Measurements from ENCODE around the gene CCDC197. TPM values are rescaled to one million over a fixed set of nuclear protein-coding genes. Genes with fewer than 3 reads are reported as not detected.

CCDC197 gene
- total RNA-seq, 1 experiment from 2014 or later: not detected

DNA sequence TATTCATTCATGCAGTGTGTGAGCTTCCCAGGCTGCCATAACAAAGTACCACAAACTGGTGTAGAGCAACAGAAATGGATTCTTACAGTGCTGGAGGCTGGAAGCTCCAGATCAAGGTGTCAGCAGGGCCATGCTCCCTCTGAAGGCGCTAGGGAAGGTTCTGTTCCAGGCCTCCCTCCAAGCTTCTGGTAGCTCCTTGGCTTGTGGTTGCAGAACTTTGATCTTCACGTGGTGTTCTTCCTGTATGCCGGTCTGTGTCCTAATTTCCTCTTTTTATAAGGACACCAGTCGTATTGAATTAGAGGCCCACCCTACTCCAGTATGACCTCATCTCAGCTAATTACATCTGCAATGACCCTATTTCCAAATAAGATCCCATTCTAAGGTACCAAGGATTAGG is 32.2 kb downstream of the CCDC197 start:
- no peak for TF ChIP-seq CTCF (conservative IDR thresholded peaks at IDR 0.05)
- Histone ChIP-seq H3K27ac (ENCODE audit: insufficient read length, low read depth, low read length) (no peak overlapping the region), H3K79me1 (ENCODE audit: insufficient read depth, low read depth, low read length, poor library complexity, severe bottlenecking) (no peaks in the 10 kb centered on the region), H2AFZ (ENCODE audit: low read length) (no peak overlapping the region), H2BK120ac (ENCODE audit: low read depth, low read length, poor library complexity, severe bottlenecking) (no peak overlapping the region), H3K4ac (ENCODE audit: low read depth, low read length) (no peak overlapping the region), H4K20me1 (ENCODE audit: control insufficient read depth, insufficient read depth, insufficient read length) (no peaks in the 10 kb centered on the region), H3K23me2 (ENCODE audit: insufficient read length, low read depth, low read length, poor library complexity, severe bottlenecking) (no peaks in the 10 kb centered on the region), H4K5ac (ENCODE audit: insufficient read length, low read depth, low read length) (no peak overlapping the region), H3K18ac (ENCODE audit: insufficient read length, low read depth, low read length) (no peak overlapping the region), H3K9ac (ENCODE audit: extremely low read depth, insufficient read length, low read length) (no peak overlapping the region), H3K23ac (ENCODE audit: insufficient read length, low read depth, low read length) (no peak overlapping the region), H2BK5ac (ENCODE audit: insufficient read length, low read length) (no peak overlapping the region), H4K8ac (replicated peaks; ENCODE audit: insufficient read length, low read depth, low read length) (no peak overlapping the region), H4K91ac (ENCODE audit: insufficient read length, low read depth, low read length) (no peak overlapping the region), H2BK12ac (ENCODE audit: insufficient read length, low read depth, low read length) (no peak overlapping the region), H3K27me3 (ENCODE audit: insufficient read depth, low read length) (no peaks in the 10 kb centered on the region), H2AK5ac (ENCODE audit: insufficient read length, low read length) (no peak overlapping the region), H3K79me2 (ENCODE audit: insufficient read depth, low read length) (no peaks in the 10 kb centered on the region), H3K4me1 (ENCODE audit: insufficient read depth, low read length) (no peaks in the 10 kb centered on the region), H3T11ph (ENCODE audit: low read length) (no peak overlapping the region), H3K14ac (ENCODE audit: insufficient read depth, low read length) (no peak overlapping the region), H2BK20ac (ENCODE audit: low read depth, low read length, poor library complexity, severe bottlenecking) (no peak overlapping the region), H3K4me2 (ENCODE audit: insufficient read depth, insufficient read length, low read length) (no peak overlapping the region), H3K9me3 (ENCODE audit: control insufficient read depth, low read depth, low read length) (no peaks in the 10 kb centered on the region), H3K56ac (ENCODE audit: insufficient read length, low read depth, low read length) (no peak overlapping the region), H2BK15ac (ENCODE audit: low read depth, low read length) (no peak overlapping the region)
- no peak overlapping the region for H3K27ac Mint-ChIP-seq
- peaks cover 3 to 10% (median 4%) of the 10 kb centered on the region in 3 experiments; a peak in 4 of 7 replicates for H3K36me3 Mint-ChIP-seq (ENCODE audit: insufficient read depth in 1 of 3, low read depth in 3 of 3)
- DNase-seq: no peak
- H3K4me1 Mint-ChIP-seq: peaks cover 22 to 27% of the 10 kb centered on the region in 2 experiments
- H3K9me3 Mint-ChIP-seq: no peaks in the 10 kb centered on the region; a peak in 3 of 5 replicates
- no CpG with 5 or more reads among the region's 4 CpGs for WGBS (ENCODE audit: extremely low coverage, insufficient read length, low lambda C conversion rate)
- no peak overlapping the region for H3K4me3 Mint-ChIP-seq
- H3K27me3 Mint-ChIP-seq (ENCODE audit: low read depth): peaks cover 5% of the 10 kb centered on the region; the same call in 1 of the 2 replicates

Data from H9 (cell line).